Liver (tissue), 9 donors: Measurements from ENCODE around the gene SFXN5. TPM values are rescaled to one million over a fixed set of nuclear protein-coding genes. Genes with fewer than 3 reads are reported as not detected.

Source experiments
- DNase-seq: peaks from one replicate; pipeline ENCODE4 v3.0.0-alpha.2; 2017; ENCODE audit warnings: low spot score
- H3K27ac ChIP-seq, 2 donors: one replicate each; pipeline ENCODE4 v1.7.0; 2013; ENCODE audit warnings: inconsistent platforms in 2 of 2, low read length in 2 of 2, control low read depth in 1 of 2, low read depth in 1 of 2, mild to moderate bottlenecking in 1 of 2
- H3K27me3 ChIP-seq, 4 donors: one replicate each; pipeline versions ENCODE4 v1.6.1 to v1.7.0; 2013; ENCODE audit warnings: low read length in 3 of 4, inconsistent platforms in 1 of 4, mild to moderate bottlenecking in 1 of 4, moderate library complexity in 1 of 4; ENCODE audit not compliant: control insufficient read depth in 4 of 4, insufficient read depth in 4 of 4
- H3K36me3 ChIP-seq, 4 donors: one replicate each; pipeline versions ENCODE4 v1.6.1 to v1.7.0; 2013; ENCODE audit warnings: low read length in 3 of 4, mild to moderate bottlenecking in 3 of 4, low read depth in 1 of 4, moderate library complexity in 1 of 4; ENCODE audit not compliant: control insufficient read depth in 4 of 4, insufficient read depth in 3 of 4
- H3K4me1 ChIP-seq, 4 donors: one replicate each; pipeline versions ENCODE4 v1.6.1 to v1.7.0; 2013; ENCODE audit warnings: low read length in 3 of 4, mild to moderate bottlenecking in 3 of 4, moderate library complexity in 1 of 4; ENCODE audit not compliant: control insufficient read depth in 4 of 4, insufficient read depth in 4 of 4
- H3K4me3 ChIP-seq, 3 donors: one replicate each; pipeline versions ENCODE4 v1.6.1 to v1.7.0; 2013; ENCODE audit warnings: low read length in 3 of 3, control low read depth in 1 of 3, low read depth in 1 of 3, mild to moderate bottlenecking in 1 of 3
- H3K9ac ChIP-seq, 2 donors: one replicate each; pipeline ENCODE4 v1.7.0; 2013; ENCODE audit warnings: low read length in 2 of 2, mild to moderate bottlenecking in 2 of 2, moderate library complexity in 2 of 2, control low read depth in 1 of 2, low read depth in 1 of 2
- H3K9me3 ChIP-seq, 4 donors: one replicate each; pipeline versions ENCODE4 v1.6.1 to v1.7.0; 2013; ENCODE audit warnings: low read length in 3 of 4; ENCODE audit not compliant: control insufficient read depth in 4 of 4
- EGR1 ChIP-seq, 2 donors: IDR thresholded peaks; 2 replicates each; pipeline ENCODE4 v1.6.1; 2016 to 2018; ENCODE audit warnings: antibody characterized with exemption in 2 of 2, low read depth in 2 of 2
- FOXA1 ChIP-seq: IDR thresholded peaks from 2 replicates; pipeline ENCODE4 v1.6.1; 2016; ENCODE audit warnings: antibody characterized with exemption
- FOXA2 ChIP-seq: IDR thresholded peaks from 2 replicates; pipeline ENCODE4 v1.6.1; 2016; ENCODE audit warnings: antibody characterized with exemption
- GABPA ChIP-seq, 2 donors: IDR thresholded peaks in 1 of 2; conservative IDR thresholded peaks in 1 of 2; 2 replicates each; pipeline ENCODE4 v1.6.1; 2016; ENCODE audit warnings: antibody characterized with exemption in 2 of 2, mild to moderate bottlenecking in 1 of 2, moderate library complexity in 1 of 2
- HNF4A ChIP-seq, 2 donors: conservative IDR thresholded peaks; 2 replicates each; pipeline ENCODE4 v1.6.1; 2016; ENCODE audit warnings: antibody characterized with exemption in 2 of 2, mild to moderate bottlenecking in 2 of 2
- HNF4G ChIP-seq: IDR thresholded peaks from 2 replicates; pipeline ENCODE4 v1.6.1; 2016; ENCODE audit warnings: antibody characterized with exemption
- JUND ChIP-seq, 2 donors: IDR thresholded peaks; 2 replicates each; pipeline ENCODE4 v1.6.1; 2016; ENCODE audit warnings: antibody characterized with exemption in 2 of 2
- MAX ChIP-seq: IDR thresholded peaks from 2 replicates; pipeline ENCODE4 v1.6.1; 2016; ENCODE audit warnings: antibody characterized with exemption
- NR2F2 ChIP-seq: IDR thresholded peaks from 2 replicates; pipeline ENCODE4 v1.6.1; 2016; ENCODE audit warnings: antibody characterized with exemption
- RAD21 ChIP-seq, 2 donors: IDR thresholded peaks; 2 replicates each; pipeline ENCODE4 v1.6.1; 2016; ENCODE audit warnings: antibody characterized with exemption in 2 of 2, mild to moderate bottlenecking in 2 of 2
- RXRA ChIP-seq, 2 donors: IDR thresholded peaks; 2 replicates each; pipeline ENCODE4 v1.6.1; 2017 to 2018; ENCODE audit warnings: antibody characterized with exemption in 2 of 2, mild to moderate bottlenecking in 1 of 2
- SP1 ChIP-seq: IDR thresholded peaks from 2 replicates; pipeline ENCODE4 v1.6.1; 2018; ENCODE audit warnings: antibody characterized with exemption, mild to moderate bottlenecking
- TAF1 ChIP-seq: conservative IDR thresholded peaks from 2 replicates; pipeline ENCODE4 v1.6.1; 2016; ENCODE audit warnings: antibody characterized with exemption, mild to moderate bottlenecking
- YY1 ChIP-seq: IDR thresholded peaks from 2 replicates; pipeline ENCODE4 v1.6.1; 2016; ENCODE audit warnings: antibody characterized with exemption, mild to moderate bottlenecking
- WGBS: extraction: QIAGEN DNeasy Blood & Tissue Kit; methylation state at CpG from one replicate; pipeline ENCODE4 v1.1.7; 2013; 5-methylcytosine and 5-hydroxymethylcytosine counted together
- polyA plus RNA-seq, 2 donors: library from polyadenylated mRNA; stranded (reverse) in 1 of 2; unstranded in 1 of 2; fragments of 200-250 nt in 1 of 2; fragments of >200 nt in 1 of 2; fragmentation: Nextera tagmentation in 1 of 2; extraction: Ambion mirVana in 1 of 2; gene quantifications; one replicate each; pipeline versions ENCODE4 v1.2.1 to v1.2.3, GENCODE V29; 2013 to 2015
- total RNA-seq, 2 donors: library from RNA; depleted of rRNA; stranded (reverse); fragments of >200 nt; gene quantifications; one replicate each; pipeline ENCODE4 v1.2.3, GENCODE V29; 2014
- TF ChIP-seq, protein P1 (sequence below): fragments of 150-350 bp; IDR thresholded peaks from 2 replicates; pipeline ENCODE4 v1.5.1; 2017; ENCODE audit warnings: improper control_type of control experiment, low read depth, low read length; ENCODE audit not compliant: missing input control
- TF ChIP-seq, protein P2 (sequence below): IDR thresholded peaks from 2 replicates; pipeline ENCODE4 v1.6.1; 2016; ENCODE audit warnings: antibody characterized with exemption
- TF ChIP-seq, protein P3 (sequence below): IDR thresholded peaks from 2 replicates; pipeline ENCODE4 v1.6.1; 2016; ENCODE audit warnings: antibody characterized with exemption
- TF ChIP-seq, protein P4 (sequence below): IDR thresholded peaks from 2 replicates; pipeline ENCODE4 v1.6.1; 2016; ENCODE audit warnings: antibody characterized with exemption, mild to moderate bottlenecking
- donor health status: healthy.
- donor health status: healthy.
- donor health status: healthy.
- donor health status: healthy.
- donor health status: healthy.

Gene SFXN5
- total and polyA plus RNA-seq, 4 donors: 23.3 to 58.2 (median 29.5) TPM

- no peak overlapping the region for H3K4me3 ChIP-seq
- TF ChIP-seq SP1: no peak
- TF ChIP-seq NR2F2: no peak
- no peak for TF ChIP-seq HNF4G
- TF ChIP-seq RXRA (IDR thresholded peaks at IDR 0.05): no peak
- TF ChIP-seq, protein P1, sequence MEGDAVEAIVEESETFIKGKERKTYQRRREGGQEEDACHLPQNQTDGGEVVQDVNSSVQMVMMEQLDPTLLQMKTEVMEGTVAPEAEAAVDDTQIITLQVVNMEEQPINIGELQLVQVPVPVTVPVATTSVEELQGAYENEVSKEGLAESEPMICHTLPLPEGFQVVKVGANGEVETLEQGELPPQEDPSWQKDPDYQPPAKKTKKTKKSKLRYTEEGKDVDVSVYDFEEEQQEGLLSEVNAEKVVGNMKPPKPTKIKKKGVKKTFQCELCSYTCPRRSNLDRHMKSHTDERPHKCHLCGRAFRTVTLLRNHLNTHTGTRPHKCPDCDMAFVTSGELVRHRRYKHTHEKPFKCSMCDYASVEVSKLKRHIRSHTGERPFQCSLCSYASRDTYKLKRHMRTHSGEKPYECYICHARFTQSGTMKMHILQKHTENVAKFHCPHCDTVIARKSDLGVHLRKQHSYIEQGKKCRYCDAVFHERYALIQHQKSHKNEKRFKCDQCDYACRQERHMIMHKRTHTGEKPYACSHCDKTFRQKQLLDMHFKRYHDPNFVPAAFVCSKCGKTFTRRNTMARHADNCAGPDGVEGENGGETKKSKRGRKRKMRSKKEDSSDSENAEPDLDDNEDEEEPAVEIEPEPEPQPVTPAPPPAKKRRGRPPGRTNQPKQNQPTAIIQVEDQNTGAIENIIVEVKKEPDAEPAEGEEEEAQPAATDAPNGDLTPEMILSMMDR: no peak
- no peak for TF ChIP-seq HNF4A (conservative IDR thresholded peaks at IDR 0.05)
- TF ChIP-seq YY1: no peak
- no peak for TF ChIP-seq JUND (IDR thresholded peaks at IDR 0.05)
- TF ChIP-seq TAF1: no peak
- no peak for TF ChIP-seq FOXA1
- no peak for TF ChIP-seq MAX
- no peak for TF ChIP-seq EGR1 (IDR thresholded peaks at IDR 0.05; ENCODE audit: low read depth in 2 of 2)
- TF ChIP-seq, protein P2, sequence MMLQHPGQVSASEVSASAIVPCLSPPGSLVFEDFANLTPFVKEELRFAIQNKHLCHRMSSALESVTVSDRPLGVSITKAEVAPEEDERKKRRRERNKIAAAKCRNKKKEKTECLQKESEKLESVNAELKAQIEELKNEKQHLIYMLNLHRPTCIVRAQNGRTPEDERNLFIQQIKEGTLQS: no peak
- no peak for TF ChIP-seq RAD21 (IDR thresholded peaks at IDR 0.05)
- no peak for TF ChIP-seq GABPA (IDR thresholded peaks at IDR 0.05 in 1 of 2, conservative IDR thresholded peaks at IDR 0.05 in 1 of 2)
- TF ChIP-seq, protein P3, sequence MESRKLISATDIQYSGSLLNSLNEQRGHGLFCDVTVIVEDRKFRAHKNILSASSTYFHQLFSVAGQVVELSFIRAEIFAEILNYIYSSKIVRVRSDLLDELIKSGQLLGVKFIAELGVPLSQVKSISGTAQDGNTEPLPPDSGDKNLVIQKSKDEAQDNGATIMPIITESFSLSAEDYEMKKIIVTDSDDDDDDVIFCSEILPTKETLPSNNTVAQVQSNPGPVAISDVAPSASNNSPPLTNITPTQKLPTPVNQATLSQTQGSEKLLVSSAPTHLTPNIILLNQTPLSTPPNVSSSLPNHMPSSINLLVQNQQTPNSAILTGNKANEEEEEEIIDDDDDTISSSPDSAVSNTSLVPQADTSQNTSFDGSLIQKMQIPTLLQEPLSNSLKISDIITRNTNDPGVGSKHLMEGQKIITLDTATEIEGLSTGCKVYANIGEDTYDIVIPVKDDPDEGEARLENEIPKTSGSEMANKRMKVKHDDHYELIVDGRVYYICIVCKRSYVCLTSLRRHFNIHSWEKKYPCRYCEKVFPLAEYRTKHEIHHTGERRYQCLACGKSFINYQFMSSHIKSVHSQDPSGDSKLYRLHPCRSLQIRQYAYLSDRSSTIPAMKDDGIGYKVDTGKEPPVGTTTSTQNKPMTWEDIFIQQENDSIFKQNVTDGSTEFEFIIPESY: no peak
- no peak for TF ChIP-seq FOXA2
- TF ChIP-seq, protein P4, sequence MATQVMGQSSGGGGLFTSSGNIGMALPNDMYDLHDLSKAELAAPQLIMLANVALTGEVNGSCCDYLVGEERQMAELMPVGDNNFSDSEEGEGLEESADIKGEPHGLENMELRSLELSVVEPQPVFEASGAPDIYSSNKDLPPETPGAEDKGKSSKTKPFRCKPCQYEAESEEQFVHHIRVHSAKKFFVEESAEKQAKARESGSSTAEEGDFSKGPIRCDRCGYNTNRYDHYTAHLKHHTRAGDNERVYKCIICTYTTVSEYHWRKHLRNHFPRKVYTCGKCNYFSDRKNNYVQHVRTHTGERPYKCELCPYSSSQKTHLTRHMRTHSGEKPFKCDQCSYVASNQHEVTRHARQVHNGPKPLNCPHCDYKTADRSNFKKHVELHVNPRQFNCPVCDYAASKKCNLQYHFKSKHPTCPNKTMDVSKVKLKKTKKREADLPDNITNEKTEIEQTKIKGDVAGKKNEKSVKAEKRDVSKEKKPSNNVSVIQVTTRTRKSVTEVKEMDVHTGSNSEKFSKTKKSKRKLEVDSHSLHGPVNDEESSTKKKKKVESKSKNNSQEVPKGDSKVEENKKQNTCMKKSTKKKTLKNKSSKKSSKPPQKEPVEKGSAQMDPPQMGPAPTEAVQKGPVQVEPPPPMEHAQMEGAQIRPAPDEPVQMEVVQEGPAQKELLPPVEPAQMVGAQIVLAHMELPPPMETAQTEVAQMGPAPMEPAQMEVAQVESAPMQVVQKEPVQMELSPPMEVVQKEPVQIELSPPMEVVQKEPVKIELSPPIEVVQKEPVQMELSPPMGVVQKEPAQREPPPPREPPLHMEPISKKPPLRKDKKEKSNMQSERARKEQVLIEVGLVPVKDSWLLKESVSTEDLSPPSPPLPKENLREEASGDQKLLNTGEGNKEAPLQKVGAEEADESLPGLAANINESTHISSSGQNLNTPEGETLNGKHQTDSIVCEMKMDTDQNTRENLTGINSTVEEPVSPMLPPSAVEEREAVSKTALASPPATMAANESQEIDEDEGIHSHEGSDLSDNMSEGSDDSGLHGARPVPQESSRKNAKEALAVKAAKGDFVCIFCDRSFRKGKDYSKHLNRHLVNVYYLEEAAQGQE: no peak
- peaks cover 7 to 33% (median 16%) of the 10 kb centered on the region in 4 donors for H3K27me3 ChIP-seq
- no peaks in the 10 kb centered on the region for H3K36me3 ChIP-seq
- peaks cover 18 to 25% (median 24%) of the 10 kb centered on the region in 4 donors for H3K4me1 ChIP-seq
- no peak for DNase-seq
- no peak overlapping the region for H3K9ac ChIP-seq
- H3K27ac ChIP-seq: no peak overlapping the region
- 4% methylated on average over 17 of the region's 17 CpGs for WGBS
- H3K9me3 ChIP-seq: no peaks in the 10 kb centered on the region
Measured at GRCh38 chr2:72914589-72915319, 156.8 kb downstream of the SFXN5 start.
